ENCODE data around the gene ADSL. TPM values are rescaled to one million over a fixed set of nuclear protein-coding genes. Genes with fewer than 3 reads are reported as not detected.

Gene ADSL
- total and polyA plus RNA-seq, 4 donors = 19.4 to 54.5 (median 39.8) TPM

GRCh38 chr22:40330615-40331014 is 15.7 kb upstream of the ADSL start (continued):
- no peak for TF ChIP-seq REST (IDR thresholded peaks at IDR 0.05)
- TF ChIP-seq YY1 (IDR thresholded peaks at IDR 0.05) = no peak
- TF ChIP-seq RXRA (IDR thresholded peaks at IDR 0.05) = no peak
- no peak for TF ChIP-seq JUND (IDR thresholded peaks at IDR 0.05)

GRCh38 chr22:40331706-40332105 is 14.6 kb upstream of the ADSL start:
- DNase-seq (ENCODE audit: low spot score) = no peak
- Histone ChIP-seq H3K4me3 (ENCODE audit: low read depth in 1 of 3, low read length in 3 of 3) (no peak overlapping the region), H3K27ac (ENCODE audit: low read depth in 1 of 2, low read length in 2 of 2) (no peak overlapping the region), H3K9me3 (ENCODE audit: control insufficient read depth in 4 of 4, low read length in 3 of 4) (no peaks in the 10 kb centered on the region), H3K4me1 (ENCODE audit: control insufficient read depth in 4 of 4, insufficient read depth in 4 of 4, low read length in 3 of 4) (no peaks in the 10 kb centered on the region), H3K27me3 (ENCODE audit: control insufficient read depth in 4 of 4, insufficient read depth in 4 of 4, low read length in 3 of 4) (no peaks in the 10 kb centered on the region), H3K9ac (ENCODE audit: low read depth in 1 of 2, low read length in 2 of 2) (no peak overlapping the region), H3K36me3 (ENCODE audit: control insufficient read depth in 4 of 4, insufficient read depth in 3 of 4, low read depth in 1 of 4, low read length in 3 of 4) (peaks cover 0 to 13% (median 5%) of the 10 kb centered on the region in 4 donors)
- WGBS = 88% methylated on average over 4 of the region's 4 CpGs
- no peak for TF ChIP-seq YY1 (IDR thresholded peaks at IDR 0.05)
- TF ChIP-seq, protein P1, sequence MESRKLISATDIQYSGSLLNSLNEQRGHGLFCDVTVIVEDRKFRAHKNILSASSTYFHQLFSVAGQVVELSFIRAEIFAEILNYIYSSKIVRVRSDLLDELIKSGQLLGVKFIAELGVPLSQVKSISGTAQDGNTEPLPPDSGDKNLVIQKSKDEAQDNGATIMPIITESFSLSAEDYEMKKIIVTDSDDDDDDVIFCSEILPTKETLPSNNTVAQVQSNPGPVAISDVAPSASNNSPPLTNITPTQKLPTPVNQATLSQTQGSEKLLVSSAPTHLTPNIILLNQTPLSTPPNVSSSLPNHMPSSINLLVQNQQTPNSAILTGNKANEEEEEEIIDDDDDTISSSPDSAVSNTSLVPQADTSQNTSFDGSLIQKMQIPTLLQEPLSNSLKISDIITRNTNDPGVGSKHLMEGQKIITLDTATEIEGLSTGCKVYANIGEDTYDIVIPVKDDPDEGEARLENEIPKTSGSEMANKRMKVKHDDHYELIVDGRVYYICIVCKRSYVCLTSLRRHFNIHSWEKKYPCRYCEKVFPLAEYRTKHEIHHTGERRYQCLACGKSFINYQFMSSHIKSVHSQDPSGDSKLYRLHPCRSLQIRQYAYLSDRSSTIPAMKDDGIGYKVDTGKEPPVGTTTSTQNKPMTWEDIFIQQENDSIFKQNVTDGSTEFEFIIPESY (IDR thresholded peaks at IDR 0.05) = no peak
- TF ChIP-seq FOXA1 (IDR thresholded peaks at IDR 0.05) = no peak
- no peak for TF ChIP-seq REST (IDR thresholded peaks at IDR 0.05)
- TF ChIP-seq, protein P2, sequence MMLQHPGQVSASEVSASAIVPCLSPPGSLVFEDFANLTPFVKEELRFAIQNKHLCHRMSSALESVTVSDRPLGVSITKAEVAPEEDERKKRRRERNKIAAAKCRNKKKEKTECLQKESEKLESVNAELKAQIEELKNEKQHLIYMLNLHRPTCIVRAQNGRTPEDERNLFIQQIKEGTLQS (IDR thresholded peaks at IDR 0.05) = no peak
- TF ChIP-seq, protein P3, sequence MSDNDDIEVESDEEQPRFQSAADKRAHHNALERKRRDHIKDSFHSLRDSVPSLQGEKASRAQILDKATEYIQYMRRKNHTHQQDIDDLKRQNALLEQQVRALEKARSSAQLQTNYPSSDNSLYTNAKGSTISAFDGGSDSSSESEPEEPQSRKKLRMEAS (IDR thresholded peaks at IDR 0.05) = no peak
- TF ChIP-seq FOXA2 (IDR thresholded peaks at IDR 0.05) = no peak
- no peak for TF ChIP-seq HNF4G (IDR thresholded peaks at IDR 0.05)
- TF ChIP-seq JUND (IDR thresholded peaks at IDR 0.05) = no peak
- no peak for TF ChIP-seq NR2F2 (IDR thresholded peaks at IDR 0.05)
- TF ChIP-seq GABPA (IDR thresholded peaks at IDR 0.05 in 1 of 2, conservative IDR thresholded peaks at IDR 0.05 in 1 of 2) = no peak
- TF ChIP-seq TAF1 (conservative IDR thresholded peaks at IDR 0.05) = no peak
- TF ChIP-seq, protein P4, sequence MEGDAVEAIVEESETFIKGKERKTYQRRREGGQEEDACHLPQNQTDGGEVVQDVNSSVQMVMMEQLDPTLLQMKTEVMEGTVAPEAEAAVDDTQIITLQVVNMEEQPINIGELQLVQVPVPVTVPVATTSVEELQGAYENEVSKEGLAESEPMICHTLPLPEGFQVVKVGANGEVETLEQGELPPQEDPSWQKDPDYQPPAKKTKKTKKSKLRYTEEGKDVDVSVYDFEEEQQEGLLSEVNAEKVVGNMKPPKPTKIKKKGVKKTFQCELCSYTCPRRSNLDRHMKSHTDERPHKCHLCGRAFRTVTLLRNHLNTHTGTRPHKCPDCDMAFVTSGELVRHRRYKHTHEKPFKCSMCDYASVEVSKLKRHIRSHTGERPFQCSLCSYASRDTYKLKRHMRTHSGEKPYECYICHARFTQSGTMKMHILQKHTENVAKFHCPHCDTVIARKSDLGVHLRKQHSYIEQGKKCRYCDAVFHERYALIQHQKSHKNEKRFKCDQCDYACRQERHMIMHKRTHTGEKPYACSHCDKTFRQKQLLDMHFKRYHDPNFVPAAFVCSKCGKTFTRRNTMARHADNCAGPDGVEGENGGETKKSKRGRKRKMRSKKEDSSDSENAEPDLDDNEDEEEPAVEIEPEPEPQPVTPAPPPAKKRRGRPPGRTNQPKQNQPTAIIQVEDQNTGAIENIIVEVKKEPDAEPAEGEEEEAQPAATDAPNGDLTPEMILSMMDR (IDR thresholded peaks at IDR 0.05; ENCODE audit: low read depth, low read length, missing input control) = no peak
- TF ChIP-seq HNF4A (conservative IDR thresholded peaks at IDR 0.05) = no peak
- no peak for TF ChIP-seq EGR1 (IDR thresholded peaks at IDR 0.05; ENCODE audit: low read depth in 2 of 2)
- TF ChIP-seq RAD21 (IDR thresholded peaks at IDR 0.05) = no peak
- no peak for TF ChIP-seq SP1 (IDR thresholded peaks at IDR 0.05)

Data from liver (tissue), 9 donors.